Measurements from ENCODE around the gene GGT7. TPM values are rescaled to one million over a fixed set of nuclear protein-coding genes. Genes with fewer than 3 reads are reported as not detected.

The GGT7 gene
- total RNA-seq, 1 experiment from 2014 or later: 6.5 TPM

DNA sequence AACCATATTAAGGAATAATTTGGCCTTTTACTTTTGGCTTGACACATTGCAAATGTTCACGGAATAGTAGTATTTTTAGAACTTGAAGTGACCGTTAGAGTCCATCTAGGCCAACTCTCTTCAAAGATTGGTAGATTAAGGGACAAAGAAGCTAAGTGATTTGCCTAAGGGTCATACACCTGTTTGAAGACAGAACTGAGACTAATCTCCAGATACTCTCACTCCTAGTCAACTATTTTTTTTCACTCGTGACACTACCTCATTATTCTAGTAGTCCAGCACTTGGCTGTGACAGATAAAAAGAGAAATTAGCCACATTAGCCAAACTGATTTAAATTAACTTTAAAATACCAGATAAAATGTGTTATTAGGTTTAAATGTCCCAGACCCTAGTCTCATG is 14.4 kb upstream of the GGT7 start:
- CTCF ChIA-PET: no interaction called here
- H3K4me2 ChIP-seq: no peak overlapping the region
- no TSS peak for BruUV-seq (replicated peaks)

DNA sequence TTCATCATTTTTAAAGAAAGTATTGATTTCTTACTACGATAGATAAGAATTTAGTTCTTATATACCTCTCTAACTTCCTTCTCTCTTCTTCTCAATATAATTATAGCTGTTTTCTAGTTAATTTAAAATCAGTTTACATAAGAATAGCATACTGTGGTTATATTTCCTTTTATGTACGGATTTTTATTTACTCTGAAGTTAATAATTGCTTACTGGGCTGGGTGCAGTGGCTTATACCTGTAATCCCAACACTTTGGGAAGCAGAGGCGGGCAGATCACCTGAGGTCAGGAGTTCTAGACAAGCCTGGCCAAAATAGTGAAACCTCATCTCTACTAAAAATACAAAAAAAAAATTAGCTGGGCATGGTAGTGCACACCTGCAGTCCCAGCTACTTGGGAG is 13.5 kb upstream of the GGT7 start:
- ChIA-PET POLR2A (ENCODE audit: unreplicated experiment) (no interaction called here), CTCF (interaction anchor here (0.5 kb wide), 1 partner anchor 18 kb away, joined by 19 read pairs; no protein-coding TSS in a partner anchor)
- Histone ChIP-seq H3K4me1 (replicated peaks; ENCODE audit: insufficient read depth) (peaks cover 18% of the 10 kb centered on the region), H3K79me2 (ENCODE audit: low read depth) (peaks cover 37% of the 10 kb centered on the region), H3K4me3 (no peak overlapping the region), H2AFZ (no peak overlapping the region), H3K4me2 (no peak overlapping the region), H3K27me3 (ENCODE audit: insufficient read depth, low read depth) (no peaks in the 10 kb centered on the region), H3K9me3 (ENCODE audit: insufficient read depth, low read depth) (no peaks in the 10 kb centered on the region), H3K27ac (no peak overlapping the region), H3K9me2 (ENCODE audit: insufficient read depth) (no peaks in the 10 kb centered on the region), H3F3A (ENCODE audit: insufficient read depth, low read depth) (peaks cover 32% of the 10 kb centered on the region), H4K20me1 (ENCODE audit: insufficient read depth) (peaks cover 18% of the 10 kb centered on the region; the same call in 1 of the 2 replicates), H3K36me3 (ENCODE audit: low read depth) (peaks cover 60% of the 10 kb centered on the region)
- intact Hi-C loops (cut with micrococcal nuclease; ENCODE audit: unreplicated experiment): no loop called here
- TF ChIP-seq EZH2 (IDR thresholded peaks at IDR 0.05; ENCODE audit: low read depth): no peak
- TF ChIP-seq, protein P1, sequence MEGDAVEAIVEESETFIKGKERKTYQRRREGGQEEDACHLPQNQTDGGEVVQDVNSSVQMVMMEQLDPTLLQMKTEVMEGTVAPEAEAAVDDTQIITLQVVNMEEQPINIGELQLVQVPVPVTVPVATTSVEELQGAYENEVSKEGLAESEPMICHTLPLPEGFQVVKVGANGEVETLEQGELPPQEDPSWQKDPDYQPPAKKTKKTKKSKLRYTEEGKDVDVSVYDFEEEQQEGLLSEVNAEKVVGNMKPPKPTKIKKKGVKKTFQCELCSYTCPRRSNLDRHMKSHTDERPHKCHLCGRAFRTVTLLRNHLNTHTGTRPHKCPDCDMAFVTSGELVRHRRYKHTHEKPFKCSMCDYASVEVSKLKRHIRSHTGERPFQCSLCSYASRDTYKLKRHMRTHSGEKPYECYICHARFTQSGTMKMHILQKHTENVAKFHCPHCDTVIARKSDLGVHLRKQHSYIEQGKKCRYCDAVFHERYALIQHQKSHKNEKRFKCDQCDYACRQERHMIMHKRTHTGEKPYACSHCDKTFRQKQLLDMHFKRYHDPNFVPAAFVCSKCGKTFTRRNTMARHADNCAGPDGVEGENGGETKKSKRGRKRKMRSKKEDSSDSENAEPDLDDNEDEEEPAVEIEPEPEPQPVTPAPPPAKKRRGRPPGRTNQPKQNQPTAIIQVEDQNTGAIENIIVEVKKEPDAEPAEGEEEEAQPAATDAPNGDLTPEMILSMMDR (conservative IDR thresholded peaks at IDR 0.05): no peak
- no peak for DNase-seq
- BruUV-seq (replicated peaks): no TSS peak

More for the DNA sequence above, 14.4 kb upstream of the GGT7 start:
- H3K9me3 ChIP-seq (ENCODE audit: insufficient read depth, low read depth): no peaks in the 10 kb centered on the region
- no peak for TF ChIP-seq EZH2 (IDR thresholded peaks at IDR 0.05; ENCODE audit: low read depth)
- TF ChIP-seq, protein P1 (conservative IDR thresholded peaks at IDR 0.05): no peak
- H3F3A ChIP-seq (ENCODE audit: insufficient read depth, low read depth): peaks cover 40% of the 10 kb centered on the region
- POLR2A ChIA-PET (ENCODE audit: unreplicated experiment): no interaction called here
- no peak overlapping the region for H2AFZ ChIP-seq
- H3K27ac ChIP-seq: no peak overlapping the region
- H4K20me1 ChIP-seq (ENCODE audit: insufficient read depth): peaks cover 10% of the 10 kb centered on the region; the same call in 1 of the 2 replicates
- H3K4me3 ChIP-seq: no peak overlapping the region
- H3K79me2 ChIP-seq (ENCODE audit: low read depth): peaks cover 32% of the 10 kb centered on the region
- intact Hi-C loops (cut with micrococcal nuclease; ENCODE audit: unreplicated experiment): no loop called here
- DNase-seq: no peak
- peaks cover 60% of the 10 kb centered on the region for H3K36me3 ChIP-seq (ENCODE audit: low read depth)
- H3K9me2 ChIP-seq (ENCODE audit: insufficient read depth): no peaks in the 10 kb centered on the region
- H3K27me3 ChIP-seq (ENCODE audit: insufficient read depth, low read depth): no peaks in the 10 kb centered on the region
- peaks cover 27% of the 10 kb centered on the region for H3K4me1 ChIP-seq (replicated peaks; ENCODE audit: insufficient read depth)

DNA sequence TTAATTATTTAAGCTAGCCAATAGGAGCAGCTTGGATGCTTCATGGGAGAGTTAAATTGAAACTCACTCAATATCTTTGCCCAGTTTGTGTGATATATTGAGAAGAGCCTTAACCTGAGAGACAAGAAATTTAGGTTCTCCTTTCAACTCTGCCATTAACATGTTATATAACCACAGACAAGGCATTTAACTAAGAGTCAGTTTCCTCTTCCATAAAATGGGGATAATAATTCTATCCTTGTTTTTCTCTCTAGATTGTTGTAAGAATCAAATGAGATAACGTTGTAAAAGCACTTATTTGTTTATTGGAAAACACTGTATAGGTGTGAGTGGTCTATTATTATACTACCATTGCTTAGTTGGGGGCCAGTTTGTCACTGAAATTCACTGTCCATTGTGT is 11.6 kb upstream of the GGT7 start:
- Histone ChIP-seq H2AFZ (no peak overlapping the region), H3K9me3 (ENCODE audit: insufficient read depth, low read depth) (no peaks in the 10 kb centered on the region), H4K20me1 (ENCODE audit: insufficient read depth) (peaks cover 19% of the 10 kb centered on the region; the same call in 1 of the 2 replicates), H3K79me2 (ENCODE audit: low read depth) (peaks cover 37% of the 10 kb centered on the region), H3K4me3 (no peak overlapping the region), H3K9me2 (ENCODE audit: insufficient read depth) (no peaks in the 10 kb centered on the region), H3K27me3 (ENCODE audit: insufficient read depth, low read depth) (no peaks in the 10 kb centered on the region), H3K4me2 (no peak overlapping the region), H3F3A (ENCODE audit: insufficient read depth, low read depth) (peaks cover 18% of the 10 kb centered on the region), H3K27ac (no peak overlapping the region), H3K4me1 (replicated peaks; ENCODE audit: insufficient read depth) (peaks cover 14% of the 10 kb centered on the region), H3K36me3 (ENCODE audit: low read depth) (peaks cover 50% of the 10 kb centered on the region)
- no TSS peak for BruUV-seq (replicated peaks)
- intact Hi-C loops (cut with micrococcal nuclease; ENCODE audit: unreplicated experiment): no loop called here
- TF ChIP-seq, protein P1 (conservative IDR thresholded peaks at IDR 0.05): no peak
- CTCF ChIA-PET: interaction anchor here (0.6 kb wide), 1 partner anchor 76 kb away, joined by 3 read pairs; no protein-coding TSS in a partner anchor
- POLR2A ChIA-PET (ENCODE audit: unreplicated experiment): interaction anchor here (0.6 kb wide), 1 partner anchor 369 kb away, joined by 3 read pairs; no protein-coding TSS in a partner anchor
- no peak for DNase-seq
